B cell (primary cell): ENCODE results near the gene ZSWIM4. TPM values are rescaled to one million over a fixed set of nuclear protein-coding genes. Genes with fewer than 3 reads are reported as not detected.

ENCODE experiments used
- ATAC-seq: fragments of 200-7000 bp; cut with Tn5 transposase; one replicate; pipeline ENCODE4 v1.10.0; 2021; ENCODE audit warnings: low read depth, mild to moderate bottlenecking, moderate number of reproducible peaks, moderate library complexity
- CTCF ChIA-PET: fragments of 350-600 bp; sonication (Branson Sonifier 250); formaldehyde crosslinking; loops from one replicate; lab custom pipeline; 2021; ENCODE audit warnings: antibody characterized with exemption, inconsistent platforms; lab: Charles Lee
- POLR2A ChIA-PET: fragments of 350-600 bp; sonication (Branson Sonifier 250); formaldehyde crosslinking; loops from one replicate; lab custom pipeline; 2021; ENCODE audit warnings: antibody characterized with exemption; lab: Charles Lee
- DNase-seq: peaks from one replicate; pipeline ENCODE4 v3.0.0; 2013
- H2AFZ ChIP-seq: 2 replicates; pipeline ENCODE4 v1.6.1; 2012; ENCODE audit warnings: mild to moderate bottlenecking, low read depth, low read length; ENCODE audit not compliant: insufficient read depth, poor library complexity, severe bottlenecking
- H3K27ac ChIP-seq, 2 donors: 1 replicate in 1 of 2; 2 replicates in 1 of 2; pipeline ENCODE4 v1.5.1; 2012 to 2013; ENCODE audit warnings: low read length in 2 of 2, mild to moderate bottlenecking in 2 of 2, moderate library complexity in 1 of 2
- H3K27me3 ChIP-seq, 4 experiments: fragments of 200-600 bp in 1 of 4; sonication (generic) in 1 of 4; replicated peaks in 1 of 4; 1 replicate in 2 of 4; 2 replicates in 2 of 4; pipeline versions ENCODE4 v1.6.1 to v1.7.0; 2013 to 2016; ENCODE audit warnings: low read length in 3 of 4, mild to moderate bottlenecking in 2 of 4, mixed read lengths in 1 of 4, moderate library complexity in 1 of 4; ENCODE audit not compliant: insufficient read depth in 4 of 4, control insufficient read depth in 3 of 4; ENCODE audit errors: control extremely low read depth in 1 of 4
- H3K36me3 ChIP-seq, 2 experiments: replicated peaks in 1 of 2; 1 replicate in 1 of 2; 2 replicates in 1 of 2; pipeline versions ENCODE4 v1.6.1 to v1.7.1; 2013; ENCODE audit warnings: low read length in 1 of 2; ENCODE audit not compliant: insufficient read depth in 2 of 2, control insufficient read depth in 1 of 2; ENCODE audit errors: control extremely low read depth in 1 of 2, extremely low read depth in 1 of 2
- H3K4me1 ChIP-seq, 2 donors: fragments of 200-600 bp in 1 of 2; sonication (generic) in 1 of 2; 1 replicate in 1 of 2; 2 replicates in 1 of 2; pipeline versions ENCODE4 v1.5.1 to v1.6.1; 2013 to 2017; ENCODE audit warnings: low read length in 2 of 2; ENCODE audit not compliant: control insufficient read depth in 2 of 2, insufficient read depth in 2 of 2
- H3K4me2 ChIP-seq: replicated peaks from 2 replicates; pipeline ENCODE3; 2012; ENCODE audit warnings: mild to moderate bottlenecking, low read depth, low read length; ENCODE audit not compliant: poor library complexity, severe bottlenecking
- H3K4me3 ChIP-seq, 5 experiments: fragments of 200-600 bp in 1 of 5; sonication (generic) in 1 of 5; 1 replicate in 3 of 5; 2 replicates in 2 of 5; pipeline versions ENCODE4 v1.5.1 to v1.7.0; 2011 to 2016; ENCODE audit warnings: low read length in 4 of 5, mild to moderate bottlenecking in 4 of 5, low read depth in 2 of 5, control low read depth in 1 of 5, moderate library complexity in 1 of 5; ENCODE audit not compliant: insufficient read depth in 1 of 5; ENCODE audit errors: control extremely low read depth in 1 of 5, extremely low read depth in 1 of 5
- H3K79me2 ChIP-seq: fragments of 200-600 bp; sonication (generic); one replicate; pipeline ENCODE4 v1.6.0; 2016; ENCODE audit warnings: low read length; ENCODE audit not compliant: control insufficient read depth, insufficient read depth
- H3K9ac ChIP-seq: fragments of 200-600 bp; sonication (generic); 2 replicates; pipeline ENCODE4 v1.6.1; 2017; ENCODE audit warnings: mild to moderate bottlenecking, low read length, moderate library complexity
- H3K9me3 ChIP-seq, 3 donors: one replicate each; pipeline versions ENCODE4 v1.6.1 to v1.7.1; 2013; ENCODE audit warnings: low read length in 2 of 3; ENCODE audit not compliant: control insufficient read depth in 2 of 3, insufficient read depth in 1 of 3; ENCODE audit errors: control extremely low read depth in 1 of 3
- H4K20me1 ChIP-seq: 2 replicates; pipeline ENCODE4 v1.6.0; 2012; ENCODE audit warnings: mild to moderate bottlenecking, low read length; ENCODE audit not compliant: insufficient read depth, control insufficient read depth, poor library complexity, severe bottlenecking
- H3K27ac Mint-ChIP-seq: one replicate; pipeline ENCODE4 v1.8.0; 2021; ENCODE audit warnings: mixed read lengths
- H3K27me3 Mint-ChIP-seq: one replicate; pipeline ENCODE4 v1.8.0; 2021; ENCODE audit warnings: mixed read lengths
- H3K4me1 Mint-ChIP-seq: one replicate; pipeline ENCODE4 v1.8.0; 2021; ENCODE audit warnings: mixed read lengths
- H3K4me3 Mint-ChIP-seq: one replicate; pipeline ENCODE4 v1.8.0; 2021; ENCODE audit warnings: mixed read lengths
- H3K9me3 Mint-ChIP-seq: one replicate; pipeline ENCODE4 v1.8.0; 2022; ENCODE audit warnings: mixed read lengths; ENCODE audit not compliant: insufficient read depth
- EZH2 ChIP-seq: IDR thresholded peaks from 2 replicates; pipeline ENCODE4 v1.6.1; 2012; ENCODE audit warnings: borderline replicate concordance, low read depth, mild to moderate bottlenecking, moderate library complexity, low read length; ENCODE audit not compliant: insufficient read depth, poor library complexity, severe bottlenecking
- WGBS: methylation state at CpG from one replicate; pipeline ENCODE4 v1.1.5; 2013; ENCODE audit warnings: missing lambda C conversion rate; ENCODE audit not compliant: insufficient coverage; 5-methylcytosine and 5-hydroxymethylcytosine counted together
- intact Hi-C: fragments of 100-400 bp; cut with micrococcal nuclease; formaldehyde crosslinking; loops from one replicate; pipeline ENCODE4 v1.10.0; 2022
- polyA plus RNA-seq: library from polyadenylated mRNA; depleted of rRNA; stranded (reverse); fragments of >200 nt; gene quantifications from 2 replicates; pipeline ENCODE4 v1.2.3, GENCODE V29; 2012
- total RNA-seq, 2 donors: library from RNA; stranded (reverse); fragments of 120-200 nt in 1 of 2; gene quantifications; 1 replicate in 1 of 2; 2 replicates in 1 of 2; pipeline versions ENCODE4 v1.2.3 to v1.2.4, GENCODE V29; 2013 to 2022
- TF ChIP-seq, protein P1 (sequence below): fragments of 200-600 bp; IDR thresholded peaks from one replicate; pipeline ENCODE4 v1.8.0; 2022; ENCODE audit warnings: antibody characterized with exemption, mild to moderate bottlenecking

The ZSWIM4 gene
- total and polyA plus RNA-seq, 2 donors (not counting 1 experiment from before 2014, with no cell fraction given), result 2.6 to 10.6 TPM

DNA sequence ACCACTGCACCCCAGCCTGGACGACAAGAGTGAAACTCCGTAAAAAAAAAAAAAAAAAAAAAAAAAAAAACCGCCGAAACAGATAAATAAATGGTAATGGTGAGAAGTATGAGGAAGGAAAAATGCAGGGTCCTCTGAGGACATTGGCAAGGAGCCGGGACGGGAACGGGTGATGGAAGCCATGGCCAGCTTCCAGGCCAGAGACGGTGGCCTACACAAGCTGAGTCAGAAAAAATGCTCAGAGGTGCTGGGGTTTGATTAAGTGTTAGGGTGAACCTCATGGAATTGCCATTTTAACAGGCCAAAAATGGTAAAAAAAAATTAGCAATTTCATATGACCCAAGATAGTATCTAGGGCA, 866 bp upstream of the ZSWIM4 start:
- TF ChIP-seq, protein P1, sequence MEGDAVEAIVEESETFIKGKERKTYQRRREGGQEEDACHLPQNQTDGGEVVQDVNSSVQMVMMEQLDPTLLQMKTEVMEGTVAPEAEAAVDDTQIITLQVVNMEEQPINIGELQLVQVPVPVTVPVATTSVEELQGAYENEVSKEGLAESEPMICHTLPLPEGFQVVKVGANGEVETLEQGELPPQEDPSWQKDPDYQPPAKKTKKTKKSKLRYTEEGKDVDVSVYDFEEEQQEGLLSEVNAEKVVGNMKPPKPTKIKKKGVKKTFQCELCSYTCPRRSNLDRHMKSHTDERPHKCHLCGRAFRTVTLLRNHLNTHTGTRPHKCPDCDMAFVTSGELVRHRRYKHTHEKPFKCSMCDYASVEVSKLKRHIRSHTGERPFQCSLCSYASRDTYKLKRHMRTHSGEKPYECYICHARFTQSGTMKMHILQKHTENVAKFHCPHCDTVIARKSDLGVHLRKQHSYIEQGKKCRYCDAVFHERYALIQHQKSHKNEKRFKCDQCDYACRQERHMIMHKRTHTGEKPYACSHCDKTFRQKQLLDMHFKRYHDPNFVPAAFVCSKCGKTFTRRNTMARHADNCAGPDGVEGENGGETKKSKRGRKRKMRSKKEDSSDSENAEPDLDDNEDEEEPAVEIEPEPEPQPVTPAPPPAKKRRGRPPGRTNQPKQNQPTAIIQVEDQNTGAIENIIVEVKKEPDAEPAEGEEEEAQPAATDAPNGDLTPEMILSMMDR, result no peak
- no peak for TF ChIP-seq EZH2
- intact Hi-C loops, result loop anchor here (2.0 kb wide), 1 partner anchor 42 kb away; no protein-coding TSS in a partner anchor
- H3K4me2 ChIP-seq, result peak overlapping the region; percentile 97
- DNase-seq (no peak), ATAC-seq (no peak)
- H3K36me3 ChIP-seq, result no peaks in the 10 kb centered on the region
- peak overlapping the region; percentile 87 for H3K9ac ChIP-seq
- ChIA-PET POLR2A (interaction anchor here (0.5 to 3.1 kb wide), 8 partner anchors 10 to 556 kb away, joined by 4 to 16 read pairs (median 6); partner anchors contain the start of gene C19orf53), CTCF (interaction anchor here (1.0 to 7.3 kb wide), 4 partner anchors 10 to 69 kb away, joined by 4 to 52 read pairs (median 8); no protein-coding TSS in a partner anchor)
- H3K4me1 Mint-ChIP-seq, result peaks cover 37% of the 10 kb centered on the region
- peak overlapping the region; percentile 79 for H3K27ac Mint-ChIP-seq
- peak overlapping the region; percentile 83 for H2AFZ ChIP-seq
- peaks cover 0 to 4% (median 0%) of the 10 kb centered on the region in 3 donors for H3K9me3 ChIP-seq
- H3K27ac ChIP-seq, result peak overlapping the region in 1 of 2 donors; percentile 82
- peaks cover 12% of the 10 kb centered on the region for H3K79me2 ChIP-seq
- WGBS, result 5% methylated on average over 6 of the region's 8 CpGs
- H3K27me3 ChIP-seq, result no peaks in the 10 kb centered on the region
- peak overlapping the region; percentile 98 for H3K4me3 Mint-ChIP-seq
- no peaks in the 10 kb centered on the region for H3K27me3 Mint-ChIP-seq
- H3K4me1 ChIP-seq, result peaks cover 21 to 32% of the 10 kb centered on the region in 2 donors
- no peaks in the 10 kb centered on the region for H4K20me1 ChIP-seq
- H3K4me3 ChIP-seq, result peak overlapping the region; percentile 44 to 81 (median 67)
- no peaks in the 10 kb centered on the region for H3K9me3 Mint-ChIP-seq
